HFFc6 (cell line): ENCODE data around the gene CLCN6. TPM values are rescaled to one million over a fixed set of nuclear protein-coding genes. Genes with fewer than 3 reads are reported as not detected.

Source experiments
- DNase-seq: peaks from one replicate; pipeline ENCODE4 v3.0.0-alpha.2; 2018
- H3K27ac Mint-ChIP-seq: 2 replicates; pipeline ENCODE4 v1.8.0; 2020; ENCODE audit warnings: mild to moderate bottlenecking, mixed read lengths
- H3K27me3 Mint-ChIP-seq: 2 replicates; pipeline ENCODE4 v1.8.0; 2021; ENCODE audit warnings: mild to moderate bottlenecking, moderate library complexity, mixed read lengths; ENCODE audit not compliant: insufficient read depth
- H3K36me3 Mint-ChIP-seq: 2 replicates; pipeline ENCODE4 v1.8.0; 2021; ENCODE audit warnings: low read depth, mixed read lengths
- H3K4me1 Mint-ChIP-seq: 2 replicates; pipeline ENCODE4 v1.8.0; 2020; ENCODE audit warnings: low read depth, mixed read lengths
- H3K4me3 Mint-ChIP-seq: 2 replicates; pipeline ENCODE4 v1.8.0; 2020; ENCODE audit warnings: mild to moderate bottlenecking, moderate library complexity, mixed read lengths
- H3K9me3 Mint-ChIP-seq: 2 replicates; pipeline ENCODE4 v1.8.0; 2020; ENCODE audit warnings: mild to moderate bottlenecking, mixed read lengths
- CTCF ChIP-seq: fragments of 200-600 bp; sonication (generic); IDR thresholded peaks from 2 replicates; pipeline ENCODE4 v1.5.0; 2021; ENCODE audit warnings: antibody characterized with exemption, mild to moderate bottlenecking
- long read RNA-seq: library from polyadenylated mRNA; unstranded; transcript quantifications from one replicate; pipeline ENCODE4 v2.0.0, GENCODE V29; 2019
- total RNA-seq, 6 experiments: library from RNA; stranded (reverse); fragmentation: NEBNext Ultra II Directional; extraction: Animal tissue kit (Norgen Biotek cat#: 25700); gene quantifications; 2 replicates in 1 of 6; 3 replicates in 5 of 6; pipeline ENCODE4 v1.2.3, GENCODE V29; 2021

CLCN6 gene
- total RNA-seq = 1 to 10 TPM; 6.2 to 8.3 (median 7.9) TPM
- long read RNA-seq, partial matches to known transcripts = 1 of 4 reads
- long read RNA-seq, other reads (novel, unspliced or antisense) = 3 of 4 reads

GRCh38 chr1:11805422-11806306, at the start of gene CLCN6, which contains the start of gene MTHFR:
Gene CLCN6, plus strand, starts transcription at chr1:11806191. Its CDS starts 72 bp downstream, at chr1:11806263.
Gene MTHFR, minus strand, starts transcription at chr1:11805964. Its CDS starts 2,848 bp downstream, at chr1:11803116.
- H3K9me3 Mint-ChIP-seq = no peaks in the 10 kb centered on the region
- H3K36me3 Mint-ChIP-seq = peaks cover 12% of the 10 kb centered on the region; the same call in 1 of the 2 replicates
- H3K4me3 Mint-ChIP-seq = peak within 1 kb of the TSS; percentile 100
- peaks cover 63% of the 10 kb centered on the region for H3K4me1 Mint-ChIP-seq
- H3K27ac Mint-ChIP-seq = peak within 1 kb of the TSS; percentile 97
- TF ChIP-seq CTCF = no peak
- peaks cover 4% of the 10 kb centered on the region; the same call in 1 of the 2 replicates for H3K27me3 Mint-ChIP-seq
- peak; percentile 99 for DNase-seq

DNA sequence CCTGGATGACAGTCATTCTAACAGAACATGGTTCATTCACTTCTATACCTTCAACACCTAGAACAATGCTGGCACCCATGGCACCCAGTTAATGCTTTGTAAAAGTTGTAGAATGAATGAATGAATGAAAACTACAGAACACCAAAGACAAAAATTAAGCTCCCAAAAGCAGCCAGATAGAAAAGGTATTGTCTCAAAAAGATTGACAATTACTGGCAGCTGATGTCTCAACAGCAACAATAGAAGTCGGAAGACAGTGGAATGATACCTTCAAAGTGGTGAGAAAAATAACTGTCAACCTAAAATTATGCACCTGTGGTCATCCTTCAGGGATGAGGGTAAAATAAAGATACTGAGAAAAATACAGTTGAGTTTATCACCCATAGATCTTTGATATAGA, 48.9 kb upstream of the CLCN6 start:
- H3K27ac Mint-ChIP-seq = no peak overlapping the region
- peaks cover 7% of the 10 kb centered on the region; the same call in 1 of the 2 replicates for H3K4me1 Mint-ChIP-seq
- H3K36me3 Mint-ChIP-seq = no peaks in the 10 kb centered on the region
- no peaks in the 10 kb centered on the region for H3K9me3 Mint-ChIP-seq
- no peak for DNase-seq
- H3K27me3 Mint-ChIP-seq = peaks cover 56% of the 10 kb centered on the region
- TF ChIP-seq CTCF = no peak
- no peak overlapping the region for H3K4me3 Mint-ChIP-seq

DNA sequence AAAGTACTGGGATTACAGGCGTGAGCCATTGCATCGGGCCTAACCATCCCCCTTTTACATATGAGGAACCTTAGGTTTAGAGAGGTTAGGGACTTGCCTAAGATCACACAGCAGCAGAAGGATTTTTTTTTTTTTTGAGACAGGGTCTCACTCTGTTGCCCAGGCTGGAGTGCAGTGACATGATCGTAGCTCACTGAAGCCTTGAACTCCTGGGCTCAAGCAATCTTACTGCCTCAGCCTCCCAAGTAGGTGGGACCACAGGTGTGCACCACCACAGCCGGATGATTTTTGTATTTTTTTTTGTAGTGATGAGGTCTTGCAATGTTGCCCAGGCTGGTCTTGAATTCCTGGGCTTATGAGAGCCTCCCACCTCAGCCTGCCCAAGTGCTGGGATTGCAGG, 46.2 kb upstream of the CLCN6 start:
- no peak for TF ChIP-seq CTCF
- Mint-ChIP-seq H3K4me1 (no peaks in the 10 kb centered on the region), H3K9me3 (no peaks in the 10 kb centered on the region), H3K27ac (no peak overlapping the region), H3K36me3 (no peaks in the 10 kb centered on the region), H3K4me3 (no peak overlapping the region), H3K27me3 (peaks cover 52% of the 10 kb centered on the region)
- no peak for DNase-seq

GRCh38 chr1:11761285-11761684, 44.7 kb upstream of the CLCN6 start:
- TF ChIP-seq CTCF = no peak
- Mint-ChIP-seq H3K36me3 (no peaks in the 10 kb centered on the region), H3K27ac (no peak overlapping the region), H3K4me1 (no peaks in the 10 kb centered on the region), H3K9me3 (no peaks in the 10 kb centered on the region), H3K4me3 (no peak overlapping the region), H3K27me3 (peaks cover 41% of the 10 kb centered on the region)
- no peak for DNase-seq

- Mint-ChIP-seq H3K27ac (no peak within 1 kb of the TSS), H3K27me3 (peaks cover 35% of the 10 kb centered on the region), H3K4me3 (no peak within 1 kb of the TSS), H3K4me1 (no peaks in the 10 kb centered on the region), H3K36me3 (no peaks in the 10 kb centered on the region), H3K9me3 (no peaks in the 10 kb centered on the region)
- DNase-seq = no peak
- TF ChIP-seq CTCF = no peak
These were observed 44.0 kb upstream of the CLCN6 start, which contains the start of gene C1orf167 for GRCh38 chr1:11761988-11762406. Gene C1orf167, plus strand, starts transcription at chr1:11762193. Its CDS starts 2,208 bp downstream, at chr1:11764401.
